HepG2 (cell line): ENCODE data around the gene FCHSD1. TPM values are rescaled to one million over a fixed set of nuclear protein-coding genes. Genes with fewer than 3 reads are reported as not detected.

Source experiments
- HIC2 ChIP-seq: sonication (generic); formaldehyde crosslinking; IDR thresholded peaks from 2 replicates; pipeline ENCODE4 v1.9.0; 2022; ENCODE audit warnings: low read depth, missing genetic modification reagents
- HMG20B ChIP-seq: conservative IDR thresholded peaks from 2 replicates; pipeline ENCODE4 v1.6.1; 2016; ENCODE audit warnings: missing genetic modification reagents, missing compliant biosample characterization
- HOXD1 ChIP-seq: sonication (generic); formaldehyde crosslinking; IDR thresholded peaks from 2 replicates; pipeline ENCODE4 v1.5.0; 2020; ENCODE audit warnings: missing genetic modification reagents
- KLF6 ChIP-seq: IDR thresholded peaks from 2 replicates; pipeline ENCODE4 v1.8.0; 2016; ENCODE audit warnings: missing biosample characterization, missing genetic modification reagents
- MXD4 ChIP-seq: IDR thresholded peaks from 2 replicates; pipeline ENCODE4 v1.6.1; 2016; ENCODE audit warnings: mild to moderate bottlenecking, missing biosample characterization, missing genetic modification reagents
- PITX1 ChIP-seq: sonication (generic); formaldehyde crosslinking; IDR thresholded peaks from 2 replicates; pipeline ENCODE4 v1.5.1; 2020; ENCODE audit warnings: mild to moderate bottlenecking, missing genetic modification reagents
- REPIN1 ChIP-seq: sonication (generic); formaldehyde crosslinking; IDR thresholded peaks from 2 replicates; pipeline ENCODE4 v1.8.0; 2022; ENCODE audit warnings: missing genetic modification reagents, low read depth, mild to moderate bottlenecking, borderline replicate concordance
- RNF219 ChIP-seq: sonication (generic); formaldehyde crosslinking; IDR thresholded peaks from 2 replicates; pipeline ENCODE4 v1.5.0; 2020; ENCODE audit warnings: mild to moderate bottlenecking, missing genetic modification reagents
- ZNF18 ChIP-seq: sonication (generic); formaldehyde crosslinking; IDR thresholded peaks from 2 replicates; pipeline ENCODE4 v1.8.0; 2022; ENCODE audit warnings: mild to moderate bottlenecking, missing genetic modification reagents; ENCODE audit not compliant: insufficient replicate concordance
- ZNF709 ChIP-seq: sonication (generic); formaldehyde crosslinking; IDR thresholded peaks from 2 replicates; pipeline ENCODE4 v1.5.0; 2020; ENCODE audit warnings: mild to moderate bottlenecking, missing genetic modification reagents
- ZNF772 ChIP-seq: sonication (generic); formaldehyde crosslinking; IDR thresholded peaks from 2 replicates; pipeline ENCODE4 v1.5.0; 2020; ENCODE audit warnings: mild to moderate bottlenecking, missing genetic modification reagents
- ZNF792 ChIP-seq: IDR thresholded peaks from 2 replicates; pipeline ENCODE4 v1.6.1; 2016
- ZNF800 ChIP-seq: sonication (generic); formaldehyde crosslinking; IDR thresholded peaks from 2 replicates; pipeline ENCODE4 v1.4.0; 2020; ENCODE audit warnings: missing genetic modification reagents
- polyA plus RNA-seq, 8 experiments: library from polyadenylated mRNA; depleted of rRNA in 3 of 8; stranded (reverse) in 7 of 8; unstranded in 1 of 8; fragments of >200 nt; fragmentation: Illumina TruSeq in 4 of 8; extraction: Trizol in 4 of 8; gene quantifications; 2 replicates each; pipeline versions ENCODE4 v1.2.1 to v1.2.3, GENCODE V29; 2011 to 2016; ENCODE audit warnings: low read depth in 4 of 8, missing spikeins in 1 of 8, mixed read lengths in 1 of 8; ENCODE audit not compliant: insufficient read depth in 1 of 8
- total RNA-seq, 5 experiments: library from RNA; depleted of rRNA; stranded (reverse); fragments of >200 nt; fragmentation: Illumina TruSeq; extraction: Trizol; gene quantifications; 2 replicates each; pipeline ENCODE4 v1.2.3, GENCODE V29; 2016; ENCODE audit warnings: low read depth in 1 of 5
- TF ChIP-seq, protein P1 (sequence below): sonication (generic); formaldehyde crosslinking; IDR thresholded peaks from 2 replicates; pipeline ENCODE4 v1.5.0; 2020; ENCODE audit warnings: mild to moderate bottlenecking, missing genetic modification reagents, moderate library complexity
- TF ChIP-seq, protein P2 (sequence below): sonication (generic); formaldehyde crosslinking; IDR thresholded peaks from 2 replicates; pipeline ENCODE4 v1.4.0; 2020; ENCODE audit warnings: missing genetic modification reagents

The FCHSD1 gene
- total and polyA plus RNA-seq, 2 of the 13 experiments (the other 11 are each of a cell fraction or from before 2014, with no cell fraction given), result 5.5 to 15.4 TPM

DNA sequence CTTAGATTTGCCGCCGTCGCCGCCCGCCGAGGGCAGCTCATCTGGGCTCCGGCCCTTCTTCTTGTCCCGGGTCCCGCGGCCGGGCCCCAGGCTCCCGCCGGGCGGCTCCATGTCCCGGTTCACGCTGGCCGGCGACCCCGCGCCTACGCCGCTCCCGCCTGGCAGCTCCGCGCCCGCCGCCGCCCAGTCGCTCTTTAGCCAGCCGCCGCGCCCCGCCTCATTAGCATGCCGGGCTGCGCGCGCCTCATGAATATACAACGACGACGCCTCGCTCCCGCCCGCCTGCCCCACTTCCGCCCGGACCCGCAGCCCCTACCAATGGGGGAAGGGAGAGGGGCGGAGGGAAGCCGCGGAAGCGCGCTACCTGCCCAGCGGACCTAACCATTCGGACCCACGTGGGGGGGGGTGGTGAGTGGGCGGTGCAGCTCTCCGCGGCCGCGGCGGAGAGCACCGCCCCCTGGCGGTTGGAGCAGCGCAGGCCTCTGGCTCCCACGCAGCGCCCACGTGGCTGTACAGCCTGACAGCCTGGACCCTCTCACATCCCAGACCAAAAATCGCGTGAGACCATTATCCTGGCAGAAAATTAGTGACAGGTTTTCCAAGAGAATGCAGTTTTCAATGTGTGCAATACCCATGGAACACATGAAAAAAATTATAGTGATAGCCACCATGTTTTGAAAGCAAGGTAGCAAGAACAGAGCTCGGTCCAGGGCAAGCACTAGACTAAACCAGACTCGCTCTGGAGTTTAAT lies 32.2 kb downstream of the FCHSD1 start, which contains the start of gene DIAPH1 (continued):
- TF ChIP-seq ZNF800 (no peak), HOXD1 (CRISPR knock-in tag) (peak; percentile 89), REPIN1 (CRISPR knock-in tag) (peak; percentile 88; the same call in 1 of the 2 replicates), ZNF709 (CRISPR knock-in tag) (peak; percentile 75), MXD4 (peak; percentile 98), HMG20B (CRISPR knock-in tag) (no peak; the same call in 1 of the 2 replicates), ZNF792 (peak; percentile 85; the same call in 1 of the 2 replicates), HIC2 (CRISPR knock-in tag) (no peak; the same call in 1 of the 2 replicates), KLF6 (CRISPR knock-in tag) (peak; percentile 69; the same call in 1 of the 2 replicates), RNF219 (no peak), ZNF18 (CRISPR knock-in tag) (peak; percentile 46), ZNF772 (CRISPR knock-in tag) (peak; percentile 72; the same call in 1 of the 2 replicates), PITX1 (CRISPR knock-in tag) (peak; percentile 65; the same call in 1 of the 2 replicates)
- TF ChIP-seq, protein P1, sequence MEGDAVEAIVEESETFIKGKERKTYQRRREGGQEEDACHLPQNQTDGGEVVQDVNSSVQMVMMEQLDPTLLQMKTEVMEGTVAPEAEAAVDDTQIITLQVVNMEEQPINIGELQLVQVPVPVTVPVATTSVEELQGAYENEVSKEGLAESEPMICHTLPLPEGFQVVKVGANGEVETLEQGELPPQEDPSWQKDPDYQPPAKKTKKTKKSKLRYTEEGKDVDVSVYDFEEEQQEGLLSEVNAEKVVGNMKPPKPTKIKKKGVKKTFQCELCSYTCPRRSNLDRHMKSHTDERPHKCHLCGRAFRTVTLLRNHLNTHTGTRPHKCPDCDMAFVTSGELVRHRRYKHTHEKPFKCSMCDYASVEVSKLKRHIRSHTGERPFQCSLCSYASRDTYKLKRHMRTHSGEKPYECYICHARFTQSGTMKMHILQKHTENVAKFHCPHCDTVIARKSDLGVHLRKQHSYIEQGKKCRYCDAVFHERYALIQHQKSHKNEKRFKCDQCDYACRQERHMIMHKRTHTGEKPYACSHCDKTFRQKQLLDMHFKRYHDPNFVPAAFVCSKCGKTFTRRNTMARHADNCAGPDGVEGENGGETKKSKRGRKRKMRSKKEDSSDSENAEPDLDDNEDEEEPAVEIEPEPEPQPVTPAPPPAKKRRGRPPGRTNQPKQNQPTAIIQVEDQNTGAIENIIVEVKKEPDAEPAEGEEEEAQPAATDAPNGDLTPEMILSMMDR, result peak; percentile 98
- TF ChIP-seq, protein P2, sequence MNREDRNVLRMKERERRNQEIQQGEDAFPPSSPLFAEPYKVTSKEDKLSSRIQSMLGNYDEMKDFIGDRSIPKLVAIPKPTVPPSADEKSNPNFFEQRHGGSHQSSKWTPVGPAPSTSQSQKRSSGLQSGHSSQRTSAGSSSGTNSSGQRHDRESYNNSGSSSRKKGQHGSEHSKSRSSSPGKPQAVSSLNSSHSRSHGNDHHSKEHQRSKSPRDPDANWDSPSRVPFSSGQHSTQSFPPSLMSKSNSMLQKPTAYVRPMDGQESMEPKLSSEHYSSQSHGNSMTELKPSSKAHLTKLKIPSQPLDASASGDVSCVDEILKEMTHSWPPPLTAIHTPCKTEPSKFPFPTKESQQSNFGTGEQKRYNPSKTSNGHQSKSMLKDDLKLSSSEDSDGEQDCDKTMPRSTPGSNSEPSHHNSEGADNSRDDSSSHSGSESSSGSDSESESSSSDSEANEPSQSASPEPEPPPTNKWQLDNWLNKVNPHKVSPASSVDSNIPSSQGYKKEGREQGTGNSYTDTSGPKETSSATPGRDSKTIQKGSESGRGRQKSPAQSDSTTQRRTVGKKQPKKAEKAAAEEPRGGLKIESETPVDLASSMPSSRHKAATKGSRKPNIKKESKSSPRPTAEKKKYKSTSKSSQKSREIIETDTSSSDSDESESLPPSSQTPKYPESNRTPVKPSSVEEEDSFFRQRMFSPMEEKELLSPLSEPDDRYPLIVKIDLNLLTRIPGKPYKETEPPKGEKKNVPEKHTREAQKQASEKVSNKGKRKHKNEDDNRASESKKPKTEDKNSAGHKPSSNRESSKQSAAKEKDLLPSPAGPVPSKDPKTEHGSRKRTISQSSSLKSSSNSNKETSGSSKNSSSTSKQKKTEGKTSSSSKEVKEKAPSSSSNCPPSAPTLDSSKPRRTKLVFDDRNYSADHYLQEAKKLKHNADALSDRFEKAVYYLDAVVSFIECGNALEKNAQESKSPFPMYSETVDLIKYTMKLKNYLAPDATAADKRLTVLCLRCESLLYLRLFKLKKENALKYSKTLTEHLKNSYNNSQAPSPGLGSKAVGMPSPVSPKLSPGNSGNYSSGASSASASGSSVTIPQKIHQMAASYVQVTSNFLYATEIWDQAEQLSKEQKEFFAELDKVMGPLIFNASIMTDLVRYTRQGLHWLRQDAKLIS (CRISPR knock-in tag), result no peak
